ENCODE data around the gene SHLD1. TPM values are rescaled to one million over a fixed set of nuclear protein-coding genes. Genes with fewer than 3 reads are reported as not detected.

The SHLD1 gene
- total and polyA plus RNA-seq, 2 donors (not counting 1 experiment from before 2014, with no cell fraction given) = 3.3 to 4.2 TPM

GRCh38 chr20:5742041-5742440 is 8.2 kb upstream of the SHLD1 start:
- Histone ChIP-seq H3K79me2 (ENCODE audit: control insufficient read depth, insufficient read depth, low read length) (no peaks in the 10 kb centered on the region), H3K27me3 (ENCODE audit: control insufficient read depth, insufficient read depth, low read length) (no peaks in the 10 kb centered on the region), H3K4me1 (ENCODE audit: control insufficient read depth, extremely low read depth, insufficient read depth, low read length) (peaks cover 7% of the 10 kb centered on the region), H3K9me3 (ENCODE audit: control insufficient read depth, insufficient read depth, low read depth, low read length) (no peaks in the 10 kb centered on the region), H2AFZ (ENCODE audit: low read length) (no peak overlapping the region), H3K36me3 (ENCODE audit: control insufficient read depth, insufficient read depth, low read length) (no peaks in the 10 kb centered on the region), H3K4me2 (ENCODE audit: extremely low read depth, insufficient read depth, low read length) (no peak overlapping the region), H3K9ac (ENCODE audit: insufficient read depth, low read length) (no peak overlapping the region), H3K27ac (ENCODE audit: insufficient read depth, low read length) (no peak overlapping the region), H4K20me1 (ENCODE audit: control insufficient read depth, extremely low read depth, insufficient read depth, low read length) (no peaks in the 10 kb centered on the region), H3K4me3 (replicated peaks in 1 of 4; ENCODE audit: control extremely low read depth in 1 of 4, insufficient read depth in 1 of 4, low read depth in 3 of 4, low read length in 4 of 4) (no peak overlapping the region)
- DNase-seq (ENCODE audit: low read depth in 2 of 2) = no peak
- TF ChIP-seq CTCF (conservative IDR thresholded peaks at IDR 0.05 in 1 of 2, IDR thresholded peaks at IDR 0.05 in 1 of 2; ENCODE audit: low read depth in 1 of 2, low read length in 2 of 2) = no peak
- TF ChIP-seq EZH2 (IDR thresholded peaks at IDR 0.05; ENCODE audit: low read length, missing control alignments) = no peak

GRCh38 chr20:5745416-5746030 is 4.7 kb upstream of the SHLD1 start:
- Histone ChIP-seq H3K9ac (ENCODE audit: insufficient read depth, low read length) (no peak overlapping the region), H3K9me3 (ENCODE audit: control insufficient read depth, insufficient read depth, low read depth, low read length) (no peaks in the 10 kb centered on the region), H3K4me3 (replicated peaks in 1 of 4; ENCODE audit: control extremely low read depth in 1 of 4, insufficient read depth in 1 of 4, low read depth in 3 of 4, low read length in 4 of 4) (no peak overlapping the region), H3K36me3 (ENCODE audit: control insufficient read depth, insufficient read depth, low read length) (no peaks in the 10 kb centered on the region), H2AFZ (ENCODE audit: low read length) (no peak overlapping the region), H4K20me1 (ENCODE audit: control insufficient read depth, extremely low read depth, insufficient read depth, low read length) (no peaks in the 10 kb centered on the region), H3K27ac (ENCODE audit: insufficient read depth, low read length) (no peak overlapping the region), H3K79me2 (ENCODE audit: control insufficient read depth, insufficient read depth, low read length) (no peaks in the 10 kb centered on the region), H3K27me3 (ENCODE audit: control insufficient read depth, insufficient read depth, low read length) (no peaks in the 10 kb centered on the region), H3K4me1 (ENCODE audit: control insufficient read depth, extremely low read depth, insufficient read depth, low read length) (no peaks in the 10 kb centered on the region), H3K4me2 (ENCODE audit: extremely low read depth, insufficient read depth, low read length) (no peak overlapping the region)
- TF ChIP-seq EZH2 (IDR thresholded peaks at IDR 0.05; ENCODE audit: low read length, missing control alignments) (no peak), CTCF (conservative IDR thresholded peaks at IDR 0.05 in 1 of 2, IDR thresholded peaks at IDR 0.05 in 1 of 2; ENCODE audit: low read depth in 1 of 2, low read length in 2 of 2) (no peak)
- no peak for DNase-seq (ENCODE audit: low read depth in 2 of 2)

- H3K9ac ChIP-seq (ENCODE audit: insufficient read depth, low read length) = no peak overlapping the region
- no peaks in the 10 kb centered on the region for H3K36me3 ChIP-seq (ENCODE audit: control insufficient read depth, insufficient read depth, low read length)
- DNase-seq (ENCODE audit: low read depth in 2 of 2) = no peak
- TF ChIP-seq CTCF (conservative IDR thresholded peaks at IDR 0.05 in 1 of 2, IDR thresholded peaks at IDR 0.05 in 1 of 2; ENCODE audit: low read depth in 1 of 2, low read length in 2 of 2) (no peak), EZH2 (IDR thresholded peaks at IDR 0.05; ENCODE audit: low read length, missing control alignments) (no peak)
- H4K20me1 ChIP-seq (ENCODE audit: control insufficient read depth, extremely low read depth, insufficient read depth, low read length) = no peaks in the 10 kb centered on the region
- no peak overlapping the region for H3K27ac ChIP-seq (ENCODE audit: insufficient read depth, low read length)
- H3K9me3 ChIP-seq (ENCODE audit: control insufficient read depth, insufficient read depth, low read depth, low read length) = no peaks in the 10 kb centered on the region
- no peaks in the 10 kb centered on the region for H3K27me3 ChIP-seq (ENCODE audit: control insufficient read depth, insufficient read depth, low read length)
- no peak overlapping the region for H3K4me3 ChIP-seq (replicated peaks in 1 of 4; ENCODE audit: control extremely low read depth in 1 of 4, insufficient read depth in 1 of 4, low read depth in 3 of 4, low read length in 4 of 4)
- H3K4me1 ChIP-seq (ENCODE audit: control insufficient read depth, extremely low read depth, insufficient read depth, low read length) = no peaks in the 10 kb centered on the region
- no peak overlapping the region for H3K4me2 ChIP-seq (ENCODE audit: extremely low read depth, insufficient read depth, low read length)
- H3K79me2 ChIP-seq (ENCODE audit: control insufficient read depth, insufficient read depth, low read length) = no peaks in the 10 kb centered on the region
- H2AFZ ChIP-seq (ENCODE audit: low read length) = no peak overlapping the region
These were observed 4.1 kb upstream of the SHLD1 start for GRCh38 chr20:5746064-5746463.
